GM12878 (cell line): ENCODE results near the gene CST6. TPM values are rescaled to one million over a fixed set of nuclear protein-coding genes. Genes with fewer than 3 reads are reported as not detected.

ENCODE experiments used
- ATAC-seq: fragments of 200-7000 bp; cut with Tn5 transposase; 3 replicates; pipeline ENCODE4 v1.9.1; 2020; ENCODE audit warnings: mild to moderate bottlenecking, moderate library complexity
- BruUV-seq: library from RNA; stranded (reverse); fragments of 400-500 nt; replicated peaks from 2 replicates; lab custom pipeline; 2021; lab: Mats Ljungman, UMichigan
- CTCF ChIA-PET: fragments of 300-600 bp; sonication (Branson Sonifier 250); formaldehyde crosslinking; extraction: SDS; loops from one replicate; lab custom pipeline; 2021; ENCODE audit warnings: inconsistent platforms; lab: Yijun Ruan, JAX
- POLR2A ChIA-PET: fragments of 350-600 bp; formaldehyde crosslinking; extraction: SDS; loops from one replicate; lab custom pipeline; 2021; ENCODE audit warnings: inconsistent platforms; lab: Charles Lee
- RAD21 ChIA-PET: fragments of 300-600 bp; sonication (Branson Sonifier 250); formaldehyde crosslinking; loops from one replicate; lab custom pipeline; 2023; ENCODE audit warnings: antibody characterized with exemption; ENCODE audit not compliant: unreplicated experiment; lab: Charles Lee
- SMC1A ChIA-PET: fragments of 300-600 bp; sonication (Branson Sonifier 250); formaldehyde crosslinking; loops from one replicate; lab custom pipeline; 2023; ENCODE audit not compliant: unreplicated experiment, uncharacterized antibody; lab: Charles Lee
- DNase-seq: peaks from one replicate; pipeline ENCODE4 v3.0.0-alpha.2; 2011; ENCODE audit warnings: low read depth, low spot score
- FAIRE-seq: peaks from 3 replicates; lab custom pipeline; 2011; peaks lifted over from hg19 to GRCh38; lab: Jason Lieb, UNC
- H2AFZ ChIP-seq: 2 replicates; pipeline ENCODE4 v1.6.0; 2011; ENCODE audit warnings: low read depth, low read length, control low read depth; ENCODE audit not compliant: control insufficient read depth
- H3K27ac ChIP-seq: 2 replicates; pipeline ENCODE4 v1.5.1; 2011; ENCODE audit warnings: control low read depth; ENCODE audit not compliant: control insufficient read depth, insufficient read depth
- H3K27me3 ChIP-seq, 2 experiments: replicated peaks in 1 of 2; 2 replicates each; pipeline versions ENCODE4 v1.6.0 to v1.6.1; 2011; ENCODE audit warnings: low read length in 1 of 2; ENCODE audit not compliant: control insufficient read depth in 2 of 2, insufficient read depth in 2 of 2
- H3K36me3 ChIP-seq, 2 experiments: 2 replicates each; pipeline ENCODE4 v1.5.1; 2011; ENCODE audit warnings: low read length in 1 of 2; ENCODE audit not compliant: control insufficient read depth in 2 of 2, insufficient read depth in 2 of 2
- H3K4me1 ChIP-seq: 2 replicates; pipeline ENCODE4 v1.6.1; 2011; ENCODE audit warnings: mild to moderate bottlenecking, low read length, moderate library complexity, mixed read lengths; ENCODE audit not compliant: control insufficient read depth, insufficient read depth
- H3K4me2 ChIP-seq: 2 replicates; pipeline ENCODE4 v1.6.0; 2011; ENCODE audit warnings: control low read depth; ENCODE audit not compliant: control insufficient read depth, insufficient read depth
- H3K4me3 ChIP-seq: fragments of 200-600 bp; sonication (generic); 2 replicates; pipeline ENCODE4 v1.5.1; 2016
- H3K79me2 ChIP-seq: 2 replicates; pipeline ENCODE4 v1.6.0; 2011; ENCODE audit warnings: low read length; ENCODE audit not compliant: control insufficient read depth, insufficient read depth
- H3K9ac ChIP-seq: 2 replicates; pipeline ENCODE4 v1.8.0; 2011; ENCODE audit warnings: low read length, control low read depth, mixed read lengths; ENCODE audit not compliant: control insufficient read depth, insufficient read depth
- H3K9me3 ChIP-seq: replicated peaks from 3 replicates; pipeline ENCODE4 v1.5.1; 2011; ENCODE audit warnings: mild to moderate bottlenecking, low read length; ENCODE audit not compliant: control insufficient read depth, insufficient read depth
- H4K20me1 ChIP-seq: 2 replicates; pipeline ENCODE4 v1.6.0; 2011; ENCODE audit not compliant: control insufficient read depth, insufficient read depth
- BACH1 ChIP-seq: fragments of 450-650 bp; IDR thresholded peaks from 2 replicates; pipeline ENCODE4 v1.6.1; 2017; ENCODE audit warnings: mild to moderate bottlenecking, borderline replicate concordance
- JUND ChIP-seq: IDR thresholded peaks from 2 replicates; pipeline ENCODE4 v1.6.1; 2012; ENCODE audit warnings: low read depth, mild to moderate bottlenecking, low read length, improper control_type of control experiment, moderate library complexity
- MEF2A ChIP-seq: IDR thresholded peaks from 2 replicates; pipeline ENCODE4 v1.6.1; 2011; ENCODE audit warnings: low read depth, mild to moderate bottlenecking, low read length, moderate library complexity; ENCODE audit not compliant: insufficient read depth
- MXI1 ChIP-seq: fragments of 150-350 bp; IDR thresholded peaks from 2 replicates; pipeline ENCODE4 v1.6.1; 2011; ENCODE audit warnings: low read depth, mild to moderate bottlenecking, inconsistent platforms, low read length, improper control_type of control experiment
- NR2C2 ChIP-seq: IDR thresholded peaks from 2 replicates; pipeline ENCODE4 v1.6.1; 2011; ENCODE audit warnings: borderline replicate concordance, low read depth; ENCODE audit not compliant: control insufficient read depth, insufficient read length
- PKNOX1 ChIP-seq: fragments of 450-650 bp; IDR thresholded peaks from 2 replicates; pipeline ENCODE4 v1.6.1; 2016; ENCODE audit warnings: mild to moderate bottlenecking
- POLR2A ChIP-seq: IDR thresholded peaks from 2 replicates; pipeline ENCODE4 v1.6.1; 2011; ENCODE audit warnings: low read depth, mild to moderate bottlenecking, low read length
- POLR2AphosphoS2 ChIP-seq: IDR thresholded peaks from 2 replicates; pipeline ENCODE4 v1.6.1; 2011; ENCODE audit warnings: low read depth, mild to moderate bottlenecking, low read length, improper control_type of control experiment, moderate library complexity
- POU2F2 ChIP-seq: IDR thresholded peaks from 3 replicates; pipeline ENCODE4 v1.6.1; 2011; ENCODE audit warnings: low read depth, mild to moderate bottlenecking, low read length, borderline replicate concordance
- RAD21 ChIP-seq: IDR thresholded peaks from 2 replicates; pipeline ENCODE4 v1.6.1; 2011; ENCODE audit warnings: mild to moderate bottlenecking, low read depth, low read length, moderate library complexity; ENCODE audit not compliant: insufficient read depth
- SMAD5 ChIP-seq: IDR thresholded peaks from 2 replicates; pipeline ENCODE4 v1.6.1; 2016; ENCODE audit warnings: antibody characterized with exemption, low read depth
- SREBF2 ChIP-seq: IDR thresholded peaks from 2 replicates; pipeline ENCODE4 v1.6.1; 2012; ENCODE audit warnings: mild to moderate bottlenecking, low read length
- SUZ12 ChIP-seq: fragments of 200-600 bp; sonication (generic); IDR thresholded peaks from one replicate; pipeline ENCODE4 v1.6.1; 2018; ENCODE audit warnings: antibody characterized with exemption, mild to moderate bottlenecking; ENCODE audit not compliant: unreplicated experiment
- TAF1 ChIP-seq: IDR thresholded peaks from 2 replicates; pipeline ENCODE4 v1.6.1; 2011; ENCODE audit warnings: mild to moderate bottlenecking, low read depth, low read length, borderline replicate concordance
- ZNF24 ChIP-seq: fragments of 450-650 bp; IDR thresholded peaks from 2 replicates; pipeline ENCODE4 v1.6.1; 2017; ENCODE audit warnings: antibody characterized with exemption, mild to moderate bottlenecking
- WGBS: methylation state at CpG from one replicate; pipeline ENCODE4 v1.1.6; 2016; ENCODE audit warnings: low lambda C conversion rate; ENCODE audit not compliant: insufficient replicate concordance, insufficient coverage; ENCODE audit errors: missing lambda C conversion rate; 5-methylcytosine and 5-hydroxymethylcytosine counted together
- in situ Hi-C: fragments of 300-500 bp; cut with MboI; formaldehyde crosslinking; loops from 9 replicates; pipeline ENCODE4 v1.14.3; 2018; ENCODE audit warnings: mixed read lengths
- intact Hi-C: fragments of 100-400 bp; cut with micrococcal nuclease; formaldehyde crosslinking; loops from one replicate; pipeline ENCODE4 v1.14.2; 2022; ENCODE audit not compliant: unreplicated experiment
- polyA plus RNA-seq, 11 experiments: library from polyadenylated mRNA; depleted of rRNA in 4 of 11; unstranded in 6 of 11; stranded (reverse) in 5 of 11; fragments of >200 nt; fragmentation: Nextera tagmentation in 4 of 11; fragmentation: Illumina TruSeq in 1 of 11; extraction: Ambion mirVana in 4 of 11; extraction: Trizol in 1 of 11; gene quantifications; 1 replicate in 1 of 11; 2 replicates in 10 of 11; pipeline versions ENCODE4 v1.2.1 to v1.2.3, GENCODE V29; 2011 to 2016; ENCODE audit warnings: inconsistent platforms in 2 of 11, missing spikeins in 2 of 11, low read depth in 1 of 11
- total RNA-seq, 4 experiments: library from RNA; depleted of rRNA in 3 of 4; stranded (reverse); fragments of >200 nt in 3 of 4; fragmentation: Illumina TruSeq in 1 of 4; extraction: Trizol in 1 of 4; gene quantifications; 2 replicates each; pipeline versions ENCODE4 v1.2.1 to v1.2.3, GENCODE V29; 2013 to 2021

CST6 gene
- total and polyA plus RNA-seq, 10 of the 15 experiments (the other 5 are each of a cell fraction or from before 2014, with no cell fraction given) = not detected

- in situ Hi-C loops = loop anchor here (5.0 kb wide), 2 partner anchors 105 to 275 kb away; partner anchors contain the start of gene KAT5
- H3K27me3 ChIP-seq = no peaks in the 10 kb centered on the region
Observed at GRCh38 chr11:65987336-65987735, 24.5 kb upstream of the CST6 start.

GRCh38 chr11:65988791-65989592 is 22.8 kb upstream of the CST6 start:
- CTCF ChIA-PET = interaction anchor here (0.6 to 7.9 kb wide), 36 partner anchors 27 to 1477 kb away, joined by 3 to 167 read pairs (median 4); partner anchors contain the start of genes AP5B1, CCDC85B, FIBP and KAT5
- Histone ChIP-seq H3K4me2 (no peak overlapping the region), H3K4me3 (no peak overlapping the region), H3K36me3 (peaks cover 0 to 6% of the 10 kb centered on the region in 2 experiments; a peak in 1 of 4 replicates), H3K9me3 (no peaks in the 10 kb centered on the region), H3K27me3 (no peaks in the 10 kb centered on the region), H3K4me1 (no peaks in the 10 kb centered on the region), H3K27ac (no peak overlapping the region), H4K20me1 (no peaks in the 10 kb centered on the region), H2AFZ (peak overlapping the region; percentile 45), H3K9ac (no peak overlapping the region), H3K79me2 (no peaks in the 10 kb centered on the region)
- WGBS = 13% methylated on average over 10 of the region's 10 CpGs
- RAD21 ChIA-PET = interaction anchor here (0.6 to 3.5 kb wide), 11 partner anchors 34 to 277 kb away, joined by 3 to 40 read pairs (median 4); partner anchors contain the start of genes CCDC85B, EFEMP2, FIBP and FOSL1
- ATAC-seq (peak; percentile 100), DNase-seq (peak; percentile 90), FAIRE-seq (peak; percentile 99)
- intact Hi-C loops (loop anchor here (1.0 to 2.0 kb wide), 5 partner anchors 101 to 282 kb away; partner anchors contain the start of gene FIBP), in situ Hi-C loops (loop anchor here (5.0 kb wide), 2 partner anchors 107 to 277 kb away; partner anchors contain the start of gene KAT5)
- BruUV-seq = no TSS peak
- SMC1A ChIA-PET = interaction anchor here (0.5 to 2.7 kb wide), 10 partner anchors 56 to 277 kb away, joined by 3 to 28 read pairs (median 3); partner anchors contain the start of genes CCDC85B, FIBP, KAT5 and MUS81
- POLR2A ChIA-PET = interaction anchor here (0.7 to 1.3 kb wide), 5 partner anchors 28 to 269 kb away, joined by 3 to 4 read pairs (median 3); partner anchors contain the start of gene FIBP
- TF ChIP-seq MEF2A = peak; percentile 52; the same call in 1 of the 2 replicates
- no peak; the same call in 1 of the 2 replicates for TF ChIP-seq POLR2A
- no peak for TF ChIP-seq JUND
- no peak for TF ChIP-seq TAF1
- TF ChIP-seq POU2F2 = peak; percentile 24; the same call in 1 of the 3 replicates
- TF ChIP-seq BACH1 = no peak
- TF ChIP-seq SMAD5 = no peak
- TF ChIP-seq SREBF2 = no peak
- peak; percentile 94 for TF ChIP-seq RAD21
- peak; percentile 70; the same call in 1 of the 2 replicates for TF ChIP-seq MXI1
- TF ChIP-seq NR2C2 = no peak
- TF ChIP-seq PKNOX1 = no peak
- no peak for TF ChIP-seq POLR2AphosphoS2

More at GRCh38 chr11:65987336-65987735, 24.5 kb upstream of the CST6 start:
- no peaks in the 10 kb centered on the region for H4K20me1 ChIP-seq
- H2AFZ ChIP-seq = no peak overlapping the region
- no peak overlapping the region for H3K4me2 ChIP-seq
- intact Hi-C loops = no loop called here
- no TSS peak for BruUV-seq
- no peak for DNase-seq
- no peaks in the 10 kb centered on the region for H3K4me1 ChIP-seq
- RAD21 ChIA-PET = interaction anchor here (3.5 kb wide), 1 partner anchor 102 kb away, joined by 40 read pairs; no protein-coding TSS in a partner anchor
- POLR2A ChIA-PET = interaction anchor here (1.3 kb wide), 1 partner anchor 100 kb away, joined by 3 read pairs; no protein-coding TSS in a partner anchor
- H3K9me3 ChIP-seq = no peaks in the 10 kb centered on the region
- H3K27ac ChIP-seq = no peak overlapping the region
- no peak overlapping the region for H3K9ac ChIP-seq
- TF ChIP-seq SUZ12 (no peak), ZNF24 (no peak)
- TF ChIP-seq, all 136 proteins: peak for 0
- no peak overlapping the region for H3K4me3 ChIP-seq
- ATAC-seq (no peak), FAIRE-seq (no peak)
- ChIA-PET CTCF (interaction anchor here (0.6 to 7.9 kb wide), 5 partner anchors 70 to 155 kb away, joined by 3 to 167 read pairs (median 6); partner anchors contain the start of genes CCDC85B and FIBP), SMC1A (interaction anchor here (2.4 to 2.7 kb wide), 2 partner anchors 96 to 102 kb away, joined by 21 to 28 read pairs; partner anchors contain the start of genes CCDC85B and FIBP)
- no peaks in the 10 kb centered on the region for H3K79me2 ChIP-seq
- 68% methylated on average over 8 of the region's 9 CpGs for WGBS
- H3K36me3 ChIP-seq = peaks cover 0 to 6% of the 10 kb centered on the region in 2 experiments; a peak in 1 of 4 replicates
